Astrocyte of the cerebellum (primary cell): Measurements from ENCODE around the gene TRAF4.

Experiments
- DNase-seq: peaks from one replicate; pipeline ENCODE4 v3.0.0-alpha.2; 2011; ENCODE audit warnings: low read depth
- H3K4me3 ChIP-seq: 2 replicates; pipeline ENCODE4 v1.5.1; 2011; ENCODE audit warnings: mild to moderate bottlenecking, low read depth, low read length, moderate library complexity
- CTCF ChIP-seq: IDR thresholded peaks from 2 replicates; pipeline ENCODE4 v1.5.1; 2012; ENCODE audit warnings: low read length, low read depth, moderate library complexity, mild to moderate bottlenecking; ENCODE audit errors: missing control alignments
- in situ Hi-C: cut with HindIII; loops from 2 replicates; pipeline ENCODE4 v1.10.0; 2017; ENCODE audit warnings: low sequenced_read_pairs

The TRAF4 gene

DNA sequence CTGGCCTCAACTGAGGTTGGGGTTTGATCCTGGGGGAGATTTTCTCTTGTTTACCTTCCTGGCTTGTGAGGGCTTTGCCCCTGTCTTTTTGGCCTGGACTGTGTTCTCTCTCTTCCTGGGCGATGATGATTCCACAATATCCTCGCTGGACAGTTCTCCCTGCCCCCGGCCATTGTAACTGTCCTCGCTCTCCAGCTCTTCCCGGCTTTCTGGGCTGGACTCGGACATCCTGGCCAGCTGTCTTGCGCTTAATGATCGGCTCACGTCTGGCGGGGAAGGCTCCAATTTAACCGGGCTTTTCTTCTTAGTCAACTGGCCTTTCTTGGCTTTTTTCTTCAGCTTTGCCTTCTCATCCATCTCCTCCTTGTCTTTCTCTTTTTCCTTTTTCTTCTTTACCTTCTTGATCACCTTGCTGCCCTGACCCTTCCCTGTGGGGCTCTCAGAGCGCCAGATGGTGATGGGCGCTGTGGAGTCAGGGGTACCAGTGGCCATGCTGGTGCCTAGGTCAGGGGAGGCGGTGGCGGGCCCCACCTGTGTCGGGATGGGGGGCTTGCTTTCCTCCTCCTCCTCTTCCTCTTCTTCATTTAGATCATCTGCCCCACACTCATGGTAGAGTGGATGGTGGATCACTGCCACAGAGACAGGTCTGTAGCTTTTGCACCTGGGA, 40.1 kb upstream of the TRAF4 start:
- in situ Hi-C loops: no loop called here
- no peak for DNase-seq
- no peak for TF ChIP-seq CTCF
- no peak overlapping the region for H3K4me3 ChIP-seq

DNA sequence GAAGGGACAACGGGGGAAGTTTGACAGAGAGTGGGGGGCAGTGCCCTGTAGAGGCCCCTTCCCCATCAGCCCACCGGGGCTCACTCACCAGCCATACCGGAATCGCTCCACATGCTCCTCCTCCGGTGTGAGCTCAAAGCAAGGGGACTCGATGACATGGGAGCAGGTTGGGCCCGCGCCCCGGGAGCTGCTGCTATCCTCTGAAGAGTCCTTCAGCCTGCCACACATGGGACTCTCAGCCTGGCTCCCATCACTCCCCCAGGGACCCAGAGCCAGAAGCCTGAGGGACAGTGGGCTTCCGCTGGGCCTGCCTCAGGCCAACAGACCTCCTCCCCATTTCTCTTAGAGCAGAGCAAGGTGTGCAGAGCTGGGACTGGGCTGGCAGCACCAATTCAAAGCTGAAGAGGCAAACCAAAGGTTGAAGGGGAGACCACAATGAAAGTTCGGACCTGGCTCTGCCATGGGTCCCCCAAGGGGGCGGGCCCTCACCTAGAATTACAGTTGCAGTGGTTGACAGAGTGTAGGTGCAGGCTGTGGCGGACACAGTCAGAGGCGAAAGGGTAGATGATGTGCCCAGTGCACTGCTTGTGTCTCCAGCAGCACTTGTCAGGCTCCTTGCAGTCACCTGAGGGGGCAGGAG, 39.5 kb upstream of the TRAF4 start:
- TF ChIP-seq CTCF: no peak
- H3K4me3 ChIP-seq: no peak overlapping the region
- no peak for DNase-seq
- in situ Hi-C loops: no loop called here

DNA sequence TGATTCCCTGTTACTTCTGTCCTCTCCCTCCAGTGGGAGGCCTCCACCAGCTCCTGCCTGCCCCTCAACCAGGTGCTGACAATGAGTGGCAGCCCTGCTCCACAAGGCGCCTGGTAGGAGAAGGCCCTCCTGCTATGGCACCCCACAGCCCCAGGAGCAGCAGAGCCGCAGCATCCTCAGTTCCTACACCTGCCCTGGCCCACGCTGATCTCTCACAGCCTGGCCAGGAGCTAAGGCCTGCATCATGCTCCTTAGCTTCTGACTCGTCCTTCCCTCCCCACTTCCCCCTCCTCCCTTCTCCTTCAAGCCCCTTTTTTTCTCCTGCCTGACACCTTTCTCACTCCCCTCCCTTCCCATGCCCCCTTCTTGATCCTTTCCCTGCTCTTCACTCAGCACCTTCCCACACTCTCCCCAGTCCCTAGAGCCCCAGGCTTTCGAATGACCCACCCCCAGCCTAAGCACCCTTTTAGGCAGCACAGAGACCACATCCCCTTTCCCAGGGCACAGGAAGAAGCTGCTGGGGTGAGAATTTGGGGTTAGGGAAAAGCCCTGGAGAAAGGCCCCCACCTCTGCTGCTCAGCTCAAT, 38.6 kb upstream of the TRAF4 start:
- TF ChIP-seq CTCF: no peak
- in situ Hi-C loops: no loop called here
- DNase-seq: no peak
- no peak overlapping the region for H3K4me3 ChIP-seq

DNA sequence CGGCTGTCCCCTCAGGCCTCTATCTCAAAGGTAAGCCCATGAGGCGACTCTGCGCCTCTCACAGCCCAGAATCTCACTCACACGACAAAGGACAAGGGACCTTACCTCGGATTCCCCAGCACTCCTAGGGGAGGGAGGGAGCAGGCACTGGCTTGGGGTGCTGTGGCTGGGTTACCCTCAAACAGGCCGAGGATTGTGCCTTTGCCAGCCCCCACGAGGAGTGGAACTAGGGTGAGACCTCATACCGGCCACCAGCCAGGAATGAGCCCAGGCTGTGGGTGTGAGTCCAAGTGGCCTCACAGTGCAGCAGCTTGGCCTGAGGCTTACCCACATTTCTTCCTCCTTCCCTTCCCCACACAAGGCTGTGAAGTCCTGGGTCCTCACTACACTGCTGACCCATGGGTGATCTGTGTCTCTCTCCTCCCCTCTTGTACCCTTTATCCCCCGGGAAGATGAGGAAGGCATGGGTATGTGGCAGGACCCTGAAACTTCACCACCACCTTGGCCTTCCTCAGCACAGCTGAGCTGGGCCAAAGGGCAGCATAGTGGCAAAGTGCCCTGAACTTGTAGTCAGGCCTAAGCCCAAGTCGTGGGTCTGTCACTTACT, 38.0 kb upstream of the TRAF4 start:
- no peak for TF ChIP-seq CTCF
- DNase-seq: no peak
- no peak overlapping the region for H3K4me3 ChIP-seq
- in situ Hi-C loops: no loop called here

- no peak for TF ChIP-seq CTCF
- in situ Hi-C loops: no loop called here
- H3K4me3 ChIP-seq: no peak overlapping the region
- DNase-seq: no peak
Measured at GRCh38 chr17:28706471-28707338, 37.1 kb upstream of the TRAF4 start.

- TF ChIP-seq CTCF: no peak
- DNase-seq: no peak
- no peak overlapping the region for H3K4me3 ChIP-seq
- in situ Hi-C loops: no loop called here
Measured at GRCh38 chr17:28707339-28707720, 36.5 kb upstream of the TRAF4 start.
